Cardiac fibroblast (primary cell): Measurements from ENCODE around the gene MAP3K9.

Source experiments
- DNase-seq, 2 donors: peaks; one replicate each; pipeline versions ENCODE4 v3.0.0 to v3.0.0-alpha.2; 2010; ENCODE audit warnings: low read depth in 2 of 2
- H3K4me3 ChIP-seq, 2 donors: replicated peaks in 1 of 2; 1 replicate in 1 of 2; 2 replicates in 1 of 2; pipeline ENCODE4 v1.5.1; 2011; ENCODE audit warnings: low read depth in 2 of 2, low read length in 2 of 2, mild to moderate bottlenecking in 2 of 2, moderate library complexity in 1 of 2
- CTCF ChIP-seq: IDR thresholded peaks from one replicate; pipeline ENCODE4 v1.5.1; 2011; ENCODE audit warnings: low read depth, mild to moderate bottlenecking, low read length, inconsistent platforms

MAP3K9 gene

GRCh38 chr14:70802379-70802778 is 6.9 kb downstream of the MAP3K9 start:
- TF ChIP-seq CTCF: no peak
- no peak for DNase-seq
- no peak overlapping the region for H3K4me3 ChIP-seq

GRCh38 chr14:70801836-70802235 is 7.5 kb downstream of the MAP3K9 start:
- DNase-seq: no peak
- no peak for TF ChIP-seq CTCF
- no peak overlapping the region for H3K4me3 ChIP-seq

GRCh38 chr14:70796551-70796950 is 12.8 kb downstream of the MAP3K9 start:
- TF ChIP-seq CTCF: no peak
- no peak overlapping the region for H3K4me3 ChIP-seq
- DNase-seq: no peak

- no peak for TF ChIP-seq CTCF
- no peak for DNase-seq
- no peak overlapping the region for H3K4me3 ChIP-seq
These were observed 15.0 kb downstream of the MAP3K9 start for GRCh38 chr14:70794294-70794693.

- no peak for TF ChIP-seq CTCF
- no peak overlapping the region for H3K4me3 ChIP-seq
- no peak for DNase-seq
These were observed 15.7 kb downstream of the MAP3K9 start for GRCh38 chr14:70793637-70794036.

- H3K4me3 ChIP-seq: no peak overlapping the region
- no peak for TF ChIP-seq CTCF
- DNase-seq: no peak
These were observed 16.4 kb downstream of the MAP3K9 start for GRCh38 chr14:70792939-70793338.

- H3K4me3 ChIP-seq: no peak overlapping the region
- TF ChIP-seq CTCF: no peak
- DNase-seq: no peak
These were observed 17.3 kb downstream of the MAP3K9 start for GRCh38 chr14:70791971-70792370.
